Endometrial microvascular endothelial cells (primary cell): ENCODE results near the gene PEF1. TPM values are rescaled to one million over a fixed set of nuclear protein-coding genes. Genes with fewer than 3 reads are reported as not detected.

Source experiments
- in situ Hi-C: cut with HindIII; loops from 2 replicates; pipeline ENCODE4 v1.10.0; 2017; ENCODE audit warnings: low sequenced_read_pairs, low pct_unique_long_range_greater_than_20kb; ENCODE audit errors: inconsistent ontology term
- total RNA-seq: library from RNA; depleted of rRNA; stranded (reverse); fragments of >200 nt; gene quantifications from one replicate; pipeline ENCODE4 v1.2.3, GENCODE V29; 2015; ENCODE audit errors: inconsistent ontology term

PEF1 gene
- total RNA-seq, 1 donor from 2014 or later = 126 TPM

- in situ Hi-C loops = no loop called here
Observed at GRCh38 chr1:31640964-31641363, 3.7 kb downstream of the PEF1 start.

- in situ Hi-C loops = no loop called here
Observed at GRCh38 chr1:31640179-31640578, 4.5 kb downstream of the PEF1 start.

- in situ Hi-C loops = no loop called here
Observed at GRCh38 chr1:31639543-31639942, 5.1 kb downstream of the PEF1 start.

- in situ Hi-C loops = no loop called here
Observed at GRCh38 chr1:31637915-31638673, 6.6 kb downstream of the PEF1 start.

- in situ Hi-C loops = no loop called here
Observed at GRCh38 chr1:31633117-31633516, 11.6 kb downstream of the PEF1 start.

- in situ Hi-C loops = no loop called here
Observed at GRCh38 chr1:31632649-31633048, 12.0 kb downstream of the PEF1 start.

GRCh38 chr1:31628931-31629556, 15.6 kb downstream of the PEF1 start:
- in situ Hi-C loops = no loop called here

GRCh38 chr1:31627930-31628559, 16.6 kb downstream of the PEF1 start:
- in situ Hi-C loops = no loop called here

- in situ Hi-C loops = no loop called here
Observed at GRCh38 chr1:31627301-31627929, 17.3 kb downstream of the PEF1 start.

DNA sequence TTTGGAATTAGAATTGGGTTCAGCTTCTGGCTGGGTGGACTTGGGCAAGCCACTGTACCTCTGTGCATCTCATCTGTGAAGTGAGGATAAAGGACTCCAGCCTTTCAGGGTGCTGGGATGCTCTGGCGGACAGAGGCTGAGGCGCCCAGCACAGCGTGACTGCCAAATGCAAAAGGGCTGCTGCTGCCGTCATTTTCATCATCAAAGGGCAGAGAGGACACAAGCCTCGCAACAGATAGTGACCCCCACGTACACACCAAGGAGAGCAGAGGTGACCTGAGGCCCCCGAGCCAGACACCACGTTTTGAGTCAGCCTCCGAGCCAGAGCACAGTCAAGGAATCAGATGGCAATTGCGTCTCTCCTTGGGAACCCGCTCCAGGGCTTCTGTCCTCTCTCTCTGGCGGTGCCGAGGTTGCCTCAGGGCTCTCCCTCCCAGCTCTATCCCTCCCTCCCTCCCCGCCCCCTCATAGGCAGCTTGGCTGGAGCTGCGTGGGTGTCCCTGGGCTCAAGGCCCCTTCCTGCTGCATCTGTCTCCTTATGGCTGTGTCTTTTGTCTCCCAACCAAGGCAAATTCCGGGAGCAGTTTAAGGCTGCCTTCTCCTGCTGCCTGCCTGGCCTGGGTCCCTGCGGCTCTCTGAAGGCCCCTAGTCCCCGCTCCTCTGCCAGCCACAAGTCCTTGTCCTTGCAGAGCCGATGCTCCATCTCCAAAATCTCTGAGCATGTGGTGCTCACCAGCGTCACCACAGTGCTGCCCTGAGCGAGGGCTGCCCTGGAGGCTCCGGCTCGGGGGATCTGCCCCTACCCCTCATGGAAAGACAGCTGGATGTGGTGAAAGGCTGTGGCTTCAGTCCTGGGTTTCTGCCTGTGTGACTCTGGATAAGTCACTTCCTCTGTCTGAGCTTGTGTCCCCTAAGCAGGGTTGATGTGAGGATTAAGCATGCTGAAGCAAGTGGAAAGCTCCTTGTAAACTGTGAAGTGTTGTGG, 18.2 kb downstream of the PEF1 start:
- in situ Hi-C loops = no loop called here

GRCh38 chr1:31625561-31626222, 19.0 kb downstream of the PEF1 start:
- in situ Hi-C loops = no loop called here

DNA sequence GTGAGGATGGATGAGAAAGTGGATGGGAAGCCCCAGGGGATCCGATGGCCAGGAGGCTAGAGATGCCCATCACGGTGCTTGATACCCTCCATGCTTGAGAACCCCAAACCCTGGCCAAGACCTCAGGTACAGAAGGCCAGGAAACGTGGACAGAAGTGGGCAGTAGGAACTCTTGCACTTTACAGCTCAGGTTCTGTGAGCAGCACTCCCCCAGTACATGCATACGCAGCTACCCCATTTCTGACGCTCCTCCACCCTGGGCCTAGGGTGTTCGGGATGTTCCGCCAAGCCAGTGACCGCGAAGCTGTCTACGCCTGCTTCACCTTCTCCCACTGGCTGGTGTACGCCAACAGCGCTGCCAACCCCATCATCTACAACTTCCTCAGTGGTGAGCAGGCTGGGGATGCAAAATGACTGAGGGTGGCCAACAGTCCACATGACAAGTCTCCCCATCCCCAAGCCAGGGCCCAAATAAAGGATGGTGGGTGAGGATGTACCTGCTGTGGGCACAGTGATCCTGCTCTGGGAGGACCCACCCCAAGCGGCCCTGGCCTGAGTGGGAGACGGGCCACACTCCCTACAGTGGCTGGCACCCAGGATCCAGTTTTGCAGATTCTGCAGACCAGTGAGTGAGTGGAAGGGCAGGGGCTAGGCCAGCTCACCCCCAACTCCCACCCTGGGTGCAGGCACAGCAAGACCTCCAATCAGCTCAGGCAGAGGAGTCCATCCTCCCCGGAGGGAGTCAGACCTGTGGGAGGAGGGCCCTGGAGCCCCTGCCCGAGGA, 19.8 kb downstream of the PEF1 start:
- in situ Hi-C loops = no loop called here

GRCh38 chr1:31624309-31624708, 20.4 kb downstream of the PEF1 start:
- in situ Hi-C loops = no loop called here

- in situ Hi-C loops = no loop called here
Observed at GRCh38 chr1:31623365-31623764, 21.3 kb downstream of the PEF1 start.

DNA sequence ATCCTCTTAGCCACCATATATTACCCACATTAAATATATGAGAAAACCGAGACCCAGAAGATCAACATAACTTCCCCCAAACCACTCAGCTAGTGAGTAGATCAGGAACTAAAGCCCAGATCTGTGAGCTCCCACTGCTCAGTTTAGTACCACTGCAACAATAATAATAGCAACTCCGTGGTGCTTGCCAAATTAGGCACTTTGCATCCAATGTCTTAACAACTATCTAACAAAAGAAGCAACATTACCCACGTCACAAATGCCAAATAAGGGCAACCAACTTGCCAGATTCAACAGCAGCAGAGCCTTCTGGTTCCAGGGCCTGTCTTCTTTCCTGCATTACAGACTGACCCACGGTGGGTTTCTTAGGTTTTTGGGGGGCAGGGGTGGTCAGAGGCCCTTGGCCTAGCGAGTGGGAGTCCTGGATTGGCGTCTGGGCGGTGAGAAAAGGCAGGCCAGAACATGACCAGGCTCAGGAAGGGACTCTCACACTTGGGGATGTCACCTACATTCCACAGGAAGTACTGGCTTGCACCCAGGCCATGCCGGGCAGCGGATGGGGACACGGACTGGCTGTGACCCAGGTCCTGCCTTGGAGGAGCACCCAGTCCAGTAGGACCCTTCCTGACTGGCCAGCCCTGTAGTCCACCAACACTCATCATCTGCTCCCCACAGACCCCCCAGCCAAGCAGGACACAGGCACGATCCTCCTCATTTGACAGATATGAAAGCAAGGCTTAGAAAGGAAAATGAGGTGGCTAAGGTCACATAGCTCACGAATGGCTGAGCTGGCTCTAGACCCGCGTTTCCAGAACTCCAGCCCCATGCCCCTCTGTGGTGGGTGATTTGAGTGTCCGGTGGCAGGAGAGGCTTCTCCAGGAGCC, 22.6 kb downstream of the PEF1 start:
- in situ Hi-C loops = no loop called here

DNA sequence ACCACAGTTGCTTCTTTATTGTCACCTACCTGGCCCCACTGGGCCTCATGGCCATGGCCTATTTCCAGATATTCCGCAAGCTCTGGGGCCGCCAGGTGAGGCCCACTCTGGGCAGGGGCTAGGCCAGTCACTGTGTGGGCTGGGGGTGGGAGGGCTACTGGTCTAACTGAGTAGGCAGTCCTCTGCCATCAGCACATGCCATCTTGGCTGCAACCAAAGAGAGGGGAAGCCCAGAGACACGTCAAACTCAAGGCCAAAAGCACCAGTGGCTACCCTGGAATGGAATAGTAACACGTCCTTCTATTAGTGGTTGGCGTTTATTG, 23.2 kb downstream of the PEF1 start:
- in situ Hi-C loops = no loop called here
